H9 (cell line): ENCODE results near the gene SLC4A2. TPM values are rescaled to one million over a fixed set of nuclear protein-coding genes. Genes with fewer than 3 reads are reported as not detected.

Experiments
- DNase-seq: peaks from one replicate; pipeline ENCODE4 v3.0.0-alpha.2; 2017
- H2AFZ ChIP-seq: one replicate; pipeline ENCODE4 v1.6.1; 2013; ENCODE audit warnings: mild to moderate bottlenecking, low read length, control low read depth, moderate library complexity
- H2AK5ac ChIP-seq: 2 replicates; pipeline ENCODE4 v1.6.1; 2013; ENCODE audit warnings: low read length, control low read depth, mixed read lengths; ENCODE audit not compliant: insufficient read length
- H2BK120ac ChIP-seq: one replicate; pipeline ENCODE4 v1.6.1; 2013; ENCODE audit warnings: low read depth, mild to moderate bottlenecking, low read length, control low read depth, inconsistent platforms; ENCODE audit not compliant: poor library complexity, severe bottlenecking
- H2BK12ac ChIP-seq: 2 replicates; pipeline ENCODE4 v1.6.1; 2013; ENCODE audit warnings: low read length, control low read depth, mixed read lengths, low read depth; ENCODE audit not compliant: insufficient read length
- H2BK15ac ChIP-seq: 2 replicates; pipeline ENCODE4 v1.6.1; 2013; ENCODE audit warnings: low read depth, low read length, control low read depth
- H2BK20ac ChIP-seq: one replicate; pipeline ENCODE4 v1.6.1; 2013; ENCODE audit warnings: low read depth, mild to moderate bottlenecking, low read length, control low read depth, inconsistent platforms; ENCODE audit not compliant: poor library complexity, severe bottlenecking
- H2BK5ac ChIP-seq: 2 replicates; pipeline ENCODE4 v1.6.1; 2013; ENCODE audit warnings: low read length, control low read depth, mixed read lengths; ENCODE audit not compliant: insufficient read length
- H3K14ac ChIP-seq: 2 replicates; pipeline ENCODE4 v1.6.1; 2013; ENCODE audit warnings: low read length, control low read depth; ENCODE audit not compliant: insufficient read depth
- H3K18ac ChIP-seq: 2 replicates; pipeline ENCODE4 v1.6.1; 2013; ENCODE audit warnings: low read depth, mild to moderate bottlenecking, mixed read lengths, low read length, control low read depth; ENCODE audit not compliant: insufficient read length
- H3K23ac ChIP-seq: 2 replicates; pipeline ENCODE4 v1.6.1; 2013; ENCODE audit warnings: low read length, control low read depth, mixed read lengths, low read depth; ENCODE audit not compliant: insufficient read length
- H3K23me2 ChIP-seq: 2 replicates; pipeline ENCODE4 v1.6.1; 2013; ENCODE audit warnings: low read depth, mild to moderate bottlenecking, mixed read lengths, low read length, control low read depth; ENCODE audit not compliant: insufficient read length, poor library complexity, severe bottlenecking
- H3K27ac ChIP-seq: 2 replicates; pipeline ENCODE4 v1.5.1; 2013; ENCODE audit warnings: low read length, control low read depth, mixed read lengths, low read depth; ENCODE audit not compliant: insufficient read length
- H3K27me3 ChIP-seq: 2 replicates; pipeline ENCODE4 v1.6.1; 2013; ENCODE audit warnings: low read length, control low read depth, inconsistent platforms; ENCODE audit not compliant: insufficient read depth
- H3K4ac ChIP-seq: 2 replicates; pipeline ENCODE4 v1.6.1; 2013; ENCODE audit warnings: low read depth, mild to moderate bottlenecking, control low read depth, inconsistent platforms, low read length, moderate library complexity
- H3K4me1 ChIP-seq: 2 replicates; pipeline ENCODE4 v1.6.1; 2013; ENCODE audit warnings: low read length, control low read depth, inconsistent platforms; ENCODE audit not compliant: insufficient read depth
- H3K4me2 ChIP-seq: 2 replicates; pipeline ENCODE4 v1.6.1; 2013; ENCODE audit warnings: low read length, control low read depth, mixed read lengths; ENCODE audit not compliant: insufficient read length, insufficient read depth
- H3K56ac ChIP-seq: 2 replicates; pipeline ENCODE4 v1.6.1; 2013; ENCODE audit warnings: low read depth, mild to moderate bottlenecking, mixed read lengths, low read length, control low read depth; ENCODE audit not compliant: insufficient read length
- H3K79me1 ChIP-seq: 2 replicates; pipeline ENCODE4 v1.6.1; 2013; ENCODE audit warnings: low read depth, mild to moderate bottlenecking, moderate library complexity, low read length, control low read depth, inconsistent platforms; ENCODE audit not compliant: insufficient read depth, poor library complexity, severe bottlenecking
- H3K79me2 ChIP-seq: 2 replicates; pipeline ENCODE4 v1.6.1; 2013; ENCODE audit warnings: low read length, control low read depth, inconsistent platforms; ENCODE audit not compliant: insufficient read depth
- H3K9ac ChIP-seq: 2 replicates; pipeline ENCODE4 v1.6.1; 2013; ENCODE audit warnings: low read length, control low read depth, mixed read lengths; ENCODE audit not compliant: insufficient read length; ENCODE audit errors: extremely low read depth
- H3K9me3 ChIP-seq: one replicate; pipeline ENCODE4 v1.6.1; 2013; ENCODE audit warnings: low read depth, low read length, inconsistent platforms; ENCODE audit not compliant: control insufficient read depth
- H3T11ph ChIP-seq: one replicate; pipeline ENCODE4 v1.6.1; 2013; ENCODE audit warnings: mild to moderate bottlenecking, low read length, control low read depth, inconsistent platforms
- H4K20me1 ChIP-seq: one replicate; pipeline ENCODE4 v1.6.1; 2013; ENCODE audit not compliant: control insufficient read depth, insufficient read length, insufficient read depth
- H4K5ac ChIP-seq: 2 replicates; pipeline ENCODE4 v1.6.1; 2013; ENCODE audit warnings: low read depth, mild to moderate bottlenecking, mixed read lengths, low read length, control low read depth; ENCODE audit not compliant: insufficient read length
- H4K8ac ChIP-seq: replicated peaks from 2 replicates; pipeline ENCODE4 v1.6.1; 2013; ENCODE audit warnings: low read length, control low read depth, mixed read lengths, low read depth; ENCODE audit not compliant: insufficient read length
- H4K91ac ChIP-seq: 2 replicates; pipeline ENCODE4 v1.6.1; 2013; ENCODE audit warnings: low read depth, mild to moderate bottlenecking, moderate library complexity, mixed read lengths, low read length, control low read depth; ENCODE audit not compliant: insufficient read length
- H3K27ac Mint-ChIP-seq, 3 experiments: 2 replicates in 2 of 3; 3 replicates in 1 of 3; pipeline ENCODE4 v1.8.0; 2020 to 2021; ENCODE audit warnings: mixed read lengths in 3 of 3, mild to moderate bottlenecking in 1 of 3, moderate library complexity in 1 of 3
- H3K27me3 Mint-ChIP-seq: 2 replicates; pipeline ENCODE4 v1.8.0; 2021; ENCODE audit warnings: low read depth, mild to moderate bottlenecking, moderate library complexity, mixed read lengths
- H3K36me3 Mint-ChIP-seq, 3 experiments: 2 replicates in 2 of 3; 3 replicates in 1 of 3; pipeline ENCODE4 v1.8.0; 2020 to 2021; ENCODE audit warnings: low read depth in 3 of 3, mixed read lengths in 3 of 3; ENCODE audit not compliant: insufficient read depth in 1 of 3
- H3K4me1 Mint-ChIP-seq, 2 experiments: 2 replicates each; pipeline ENCODE4 v1.8.0; 2020; ENCODE audit warnings: mixed read lengths in 2 of 2
- H3K4me3 Mint-ChIP-seq, 2 experiments: 2 replicates in 1 of 2; 3 replicates in 1 of 2; pipeline ENCODE4 v1.8.0; 2020 to 2021; ENCODE audit warnings: mild to moderate bottlenecking in 2 of 2, mixed read lengths in 2 of 2, moderate library complexity in 1 of 2
- H3K9me3 Mint-ChIP-seq, 2 experiments: 2 replicates in 1 of 2; 3 replicates in 1 of 2; pipeline ENCODE4 v1.8.0; 2020; ENCODE audit warnings: mild to moderate bottlenecking in 2 of 2, mixed read lengths in 2 of 2, moderate library complexity in 1 of 2
- CTCF ChIP-seq: fragments of 200-600 bp; sonication (generic); conservative IDR thresholded peaks from 3 replicates; pipeline ENCODE4 v1.8.0; 2021; ENCODE audit warnings: antibody characterized with exemption, mild to moderate bottlenecking
- WGBS: extraction: QIAGEN DNeasy Blood & Tissue Kit; methylation state at CpG from one replicate; pipeline ENCODE4 v1.1.7; 2013; ENCODE audit warnings: missing lambda C conversion rate, low lambda C conversion rate, mixed read lengths; ENCODE audit not compliant: insufficient read length; ENCODE audit errors: extremely low coverage; 5-methylcytosine and 5-hydroxymethylcytosine counted together
- total RNA-seq: library from RNA; stranded (reverse); gene quantifications from 2 replicates; pipeline ENCODE4 v1.2.1, GENCODE V29; 2021

The SLC4A2 gene
- total RNA-seq, 1 experiment from 2014 or later: 136 TPM

- Mint-ChIP-seq H3K27ac (no peak overlapping the region), H3K9me3 (no peaks in the 10 kb centered on the region; a peak in 1 of 5 replicates), H3K4me3 (peak overlapping the region; percentile 78 to 91), H3K4me1 (peaks cover 40 to 50% of the 10 kb centered on the region in 2 experiments), H3K36me3 (peaks cover 9 to 17% (median 17%) of the 10 kb centered on the region in 3 experiments; a peak in 6 of 7 replicates), H3K27me3 (peaks cover 14% of the 10 kb centered on the region)
- Histone ChIP-seq H4K8ac (no peak overlapping the region), H3K4ac (no peak overlapping the region), H4K91ac (no peak overlapping the region), H3K23ac (no peak overlapping the region), H3K9ac (no peak overlapping the region), H4K20me1 (no peaks in the 10 kb centered on the region), H2BK15ac (no peak overlapping the region), H3K79me2 (no peaks in the 10 kb centered on the region), H2AK5ac (no peak overlapping the region), H2BK120ac (no peak overlapping the region), H3K14ac (no peak overlapping the region; the same call in 1 of the 2 replicates), H3K4me1 (peaks cover 8% of the 10 kb centered on the region), H2BK5ac (no peak overlapping the region), H3K79me1 (no peaks in the 10 kb centered on the region), H2BK12ac (no peak overlapping the region), H3K4me2 (peak overlapping the region; percentile 58), H3K27me3 (no peaks in the 10 kb centered on the region; the same call in 1 of the 2 replicates), H4K5ac (no peak overlapping the region), H3K27ac (no peak overlapping the region), H3K18ac (no peak overlapping the region), H3K56ac (no peak overlapping the region), H2AFZ (no peak overlapping the region), H3K23me2 (peaks cover 41% of the 10 kb centered on the region), H2BK20ac (no peak overlapping the region), H3K9me3 (no peaks in the 10 kb centered on the region), H3T11ph (no peak overlapping the region)
- TF ChIP-seq CTCF: 0 out of 3 replicates have a peak, but pooled peaks have one; percentile 8
- DNase-seq: no peak
- WGBS: no CpG with 5 or more reads among the region's 21 CpGs
Observed at GRCh38 chr7:151060416-151061212, 1.2 kb downstream of the SLC4A2 start.
